Ovary (tissue), 9 donors: Measurements from ENCODE around the gene PKD2. TPM values are rescaled to one million over a fixed set of nuclear protein-coding genes. Genes with fewer than 3 reads are reported as not detected.

Experiments
- DNase-seq, 5 donors: peaks; one replicate each; pipeline ENCODE4 v3.0.0-alpha.2; 2019 to 2020
- H3K27ac ChIP-seq, 2 donors: fragments of 200-600 bp; one replicate each; pipeline versions ENCODE4 v1.5.1 to v1.8.0; 2019 to 2022
- H3K27me3 ChIP-seq: fragments of 200-600 bp; one replicate; pipeline ENCODE4 v1.8.0; 2022
- H3K36me3 ChIP-seq: fragments of 200-600 bp; sonication (generic); one replicate; pipeline ENCODE4 v1.5.1; 2019
- H3K4me1 ChIP-seq: one replicate; pipeline ENCODE4 v1.8.1; 2013; ENCODE audit warnings: mild to moderate bottlenecking, moderate library complexity; ENCODE audit not compliant: insufficient read depth
- H3K4me3 ChIP-seq: fragments of 200-600 bp; sonication (generic); one replicate; pipeline ENCODE4 v1.5.1; 2017
- H3K9me3 ChIP-seq, 2 donors: fragments of 200-600 bp in 1 of 2; sonication (generic) in 1 of 2; one replicate each; pipeline versions ENCODE4 v1.5.1 to v1.8.1; 2013 to 2019; ENCODE audit warnings: mild to moderate bottlenecking in 1 of 2, moderate library complexity in 1 of 2
- EP300 ChIP-seq: sonication (generic); formaldehyde crosslinking; IDR thresholded peaks from one replicate; pipeline ENCODE4 v1.6.1; 2017; ENCODE audit warnings: antibody characterized with exemption
- POLR2A ChIP-seq: fragments of 450-650 bp; IDR thresholded peaks from one replicate; pipeline ENCODE4 v1.6.1; 2017; ENCODE audit warnings: antibody characterized with exemption, mild to moderate bottlenecking, moderate library complexity
- WGBS, 3 donors: extraction: QIAGEN DNeasy Blood & Tissue Kit in 1 of 3; methylation state at CpG; one replicate each; pipeline versions ENCODE4 v1.1.5 to v1.1.7; 2013 to 2017; 5-methylcytosine and 5-hydroxymethylcytosine counted together
- intact Hi-C, 4 donors: fragments of 100-400 bp; cut with DNase I; formaldehyde crosslinking; loops; one replicate each; pipeline versions ENCODE4 v1.11.0 to v1.15.1; 2022 to 2023
- polyA plus RNA-seq, 2 donors: library from polyadenylated mRNA; stranded (reverse); fragments of 200-250 nt in 1 of 2; fragments of 350-450 nt in 1 of 2; fragmentation: Illumina TruSeq in 1 of 2; extraction: RNeasy Lipid Tissue Mini Kit (QIAGEN cat#74804) in 1 of 2; gene quantifications; one replicate each; pipeline ENCODE4 v1.2.3, GENCODE V29; 2013 to 2014
- total RNA-seq, 7 donors: library from RNA; depleted of rRNA in 2 of 7; stranded (reverse); fragments of >200 nt in 2 of 7; fragmentation: NEBNext Ultra II Directional in 3 of 7; extraction: Animal tissue kit (Norgen Biotek cat#: 25700) in 3 of 7; gene quantifications; one replicate each; pipeline versions ENCODE4 v1.1.0 to v1.2.4, GENCODE V29; 2016 to 2023
- TF ChIP-seq, protein P1 (sequence below), 3 donors: fragments of 450-650 bp in 2 of 3; fragments of 200-600 bp in 1 of 3; IDR thresholded peaks; one replicate each; pipeline versions ENCODE4 v1.5.1 to v1.8.0; 2016 to 2022; ENCODE audit warnings: antibody characterized with exemption in 3 of 3, mild to moderate bottlenecking in 1 of 3
- donor health status: DM: no; HTN: no; CAD: no; lungs with moderate emphysema.
- donor health status: DM: no; HTN: no; CAD: no.
- donor health status: Bipolar disorder and iron deficiency.
- donor health status: DM: yes; HTN: yes; CAD: no.
- donor health status: DM: no; HTN: no; CAD: no.
- donor health status: DM: yes; HTN: yes; CAD: no.

The PKD2 gene
- total and polyA plus RNA-seq, 9 donors = 35.7 to 66.9 (median 52.5) TPM

DNA sequence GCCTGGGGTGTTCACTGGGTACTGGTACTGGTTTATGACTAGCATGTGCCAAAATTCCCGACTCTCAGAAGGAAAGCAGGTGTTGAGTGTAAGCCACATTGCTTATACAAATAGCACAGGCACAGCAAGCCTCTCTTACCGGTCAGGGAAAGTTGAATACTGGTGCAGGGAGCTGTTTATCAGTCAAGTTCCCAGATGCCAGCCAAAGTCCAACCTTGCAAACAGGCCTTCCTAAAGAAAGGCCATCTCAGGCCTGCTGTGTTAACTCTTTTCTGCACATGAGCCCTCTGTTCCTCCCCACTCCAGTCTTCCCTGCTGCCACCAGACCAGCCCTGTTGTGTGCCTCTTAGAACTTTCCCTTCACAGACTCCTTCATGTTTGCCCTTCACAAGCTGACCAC is 34.2 kb downstream of the PKD2 start:
- TF ChIP-seq, protein P1, sequence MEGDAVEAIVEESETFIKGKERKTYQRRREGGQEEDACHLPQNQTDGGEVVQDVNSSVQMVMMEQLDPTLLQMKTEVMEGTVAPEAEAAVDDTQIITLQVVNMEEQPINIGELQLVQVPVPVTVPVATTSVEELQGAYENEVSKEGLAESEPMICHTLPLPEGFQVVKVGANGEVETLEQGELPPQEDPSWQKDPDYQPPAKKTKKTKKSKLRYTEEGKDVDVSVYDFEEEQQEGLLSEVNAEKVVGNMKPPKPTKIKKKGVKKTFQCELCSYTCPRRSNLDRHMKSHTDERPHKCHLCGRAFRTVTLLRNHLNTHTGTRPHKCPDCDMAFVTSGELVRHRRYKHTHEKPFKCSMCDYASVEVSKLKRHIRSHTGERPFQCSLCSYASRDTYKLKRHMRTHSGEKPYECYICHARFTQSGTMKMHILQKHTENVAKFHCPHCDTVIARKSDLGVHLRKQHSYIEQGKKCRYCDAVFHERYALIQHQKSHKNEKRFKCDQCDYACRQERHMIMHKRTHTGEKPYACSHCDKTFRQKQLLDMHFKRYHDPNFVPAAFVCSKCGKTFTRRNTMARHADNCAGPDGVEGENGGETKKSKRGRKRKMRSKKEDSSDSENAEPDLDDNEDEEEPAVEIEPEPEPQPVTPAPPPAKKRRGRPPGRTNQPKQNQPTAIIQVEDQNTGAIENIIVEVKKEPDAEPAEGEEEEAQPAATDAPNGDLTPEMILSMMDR (IDR thresholded peaks at IDR 0.05) = no peak
- no peak for TF ChIP-seq POLR2A
- Histone ChIP-seq H3K4me3 (no peak overlapping the region), H3K27me3 (no peaks in the 10 kb centered on the region), H3K9me3 (no peaks in the 10 kb centered on the region), H3K36me3 (no peaks in the 10 kb centered on the region), H3K27ac (no peak overlapping the region), H3K4me1 (no peaks in the 10 kb centered on the region)
- WGBS, 3 donors = 74 to 85% (median 74%) methylated on average over 2 of the region's 2 CpGs
- intact Hi-C loops = no loop called here
- no peak for DNase-seq

DNA sequence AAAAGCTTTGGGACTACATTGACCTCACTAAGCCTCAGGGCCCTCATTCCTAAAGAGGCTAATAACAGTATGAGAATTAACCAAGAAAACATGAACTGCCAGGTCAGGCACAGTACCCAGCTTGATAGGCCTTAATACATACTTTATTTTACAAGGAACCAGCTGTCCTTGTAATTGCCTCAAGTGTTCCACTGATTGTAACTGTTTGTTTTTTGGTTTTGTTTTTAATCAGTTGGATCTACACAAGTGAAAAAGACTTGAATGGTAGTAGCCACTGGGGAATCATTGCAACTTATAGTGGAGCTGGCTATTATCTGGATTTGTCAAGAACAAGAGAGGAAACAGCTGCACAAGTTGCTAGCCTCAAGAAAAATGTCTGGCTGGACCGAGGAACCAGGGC is 35.6 kb downstream of the PKD2 start:
- TF ChIP-seq POLR2A = no peak
- TF ChIP-seq EP300 = no peak
- TF ChIP-seq, protein P1 (IDR thresholded peaks at IDR 0.05) = no peak
- H3K4me1 ChIP-seq = no peaks in the 10 kb centered on the region
- H3K9me3 ChIP-seq = no peaks in the 10 kb centered on the region
- WGBS, 3 donors = 31 to 50% (median 41%) methylated on average over 1 of the region's 1 CpG
- no peaks in the 10 kb centered on the region for H3K27me3 ChIP-seq
- no peak overlapping the region for H3K4me3 ChIP-seq
- H3K27ac ChIP-seq = no peak overlapping the region
- no peak for DNase-seq
- intact Hi-C loops = no loop called here
- no peaks in the 10 kb centered on the region for H3K36me3 ChIP-seq

DNA sequence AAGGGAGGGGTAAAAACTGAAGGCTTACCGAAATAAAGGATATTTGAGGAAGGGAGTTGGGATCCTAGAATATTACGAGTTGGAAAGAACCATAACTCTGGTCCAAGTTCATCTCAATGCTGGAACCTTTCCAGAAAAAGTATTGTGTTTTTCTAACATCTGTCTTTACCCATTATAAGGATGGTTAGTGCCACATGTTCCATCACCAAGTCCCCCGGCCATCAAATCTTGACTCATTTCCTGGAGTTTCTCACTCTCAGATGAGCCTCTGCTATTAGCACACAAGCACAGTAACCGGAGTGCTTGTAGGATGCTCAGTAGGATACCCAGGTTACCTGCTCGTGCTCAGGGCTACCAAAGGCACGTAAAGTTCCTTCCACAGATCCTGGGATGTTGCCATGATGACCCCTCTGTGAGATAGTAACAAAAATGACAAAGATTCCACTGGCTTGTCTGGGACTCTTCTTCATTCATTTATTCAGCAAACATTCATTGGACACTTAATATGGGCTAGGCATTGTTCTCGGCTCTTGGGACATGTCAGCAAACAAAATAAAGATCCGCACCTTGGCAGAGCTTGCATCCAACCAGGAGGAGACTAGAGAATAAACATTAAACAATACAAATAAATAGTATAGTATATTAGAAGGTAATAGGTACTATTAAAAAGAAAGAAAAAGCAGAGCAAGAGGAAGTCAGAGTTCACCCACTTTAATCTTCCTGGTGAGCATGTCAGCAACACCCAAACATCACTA is 36.3 kb downstream of the PKD2 start:
- H3K4me3 ChIP-seq = no peak overlapping the region
- H3K4me1 ChIP-seq = no peaks in the 10 kb centered on the region
- DNase-seq = no peak
- intact Hi-C loops = no loop called here
- no peak overlapping the region for H3K27ac ChIP-seq
- H3K9me3 ChIP-seq = no peaks in the 10 kb centered on the region
- TF ChIP-seq POLR2A (no peak), EP300 (no peak)
- TF ChIP-seq, protein P1 (IDR thresholded peaks at IDR 0.05) = no peak
- 88 to 94% (median 90%) methylated on average over 8 of the region's 8 CpGs for WGBS, 3 donors
- H3K36me3 ChIP-seq = no peaks in the 10 kb centered on the region
- H3K27me3 ChIP-seq = no peaks in the 10 kb centered on the region

DNA sequence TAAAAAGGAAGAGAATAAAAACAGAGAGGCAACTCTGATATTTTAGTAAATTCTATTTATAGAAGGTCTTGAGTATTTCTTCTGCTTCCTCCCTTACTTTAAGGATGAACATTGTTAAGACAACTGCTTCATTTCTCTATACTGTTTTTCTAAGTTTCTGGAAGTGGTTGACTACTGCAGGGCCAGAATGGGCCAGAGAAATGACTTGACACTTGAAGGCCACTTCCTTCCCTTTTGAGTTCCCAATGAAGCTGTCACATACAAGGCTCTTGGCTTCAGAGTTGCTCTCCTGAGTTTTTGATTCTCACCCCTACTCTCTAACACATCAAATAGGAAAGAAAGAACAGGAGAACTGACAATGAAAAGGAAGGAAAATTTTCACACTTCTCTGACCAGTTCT is 37.6 kb downstream of the PKD2 start:
- Histone ChIP-seq H3K36me3 (no peaks in the 10 kb centered on the region), H3K4me1 (no peaks in the 10 kb centered on the region), H3K27me3 (no peaks in the 10 kb centered on the region), H3K4me3 (no peak overlapping the region), H3K9me3 (no peaks in the 10 kb centered on the region), H3K27ac (no peak overlapping the region)
- TF ChIP-seq, protein P1 (IDR thresholded peaks at IDR 0.05) = no peak
- TF ChIP-seq EP300 (no peak), POLR2A (no peak)
- DNase-seq = no peak
- intact Hi-C loops = no loop called here
